ENCODE data around the gene COPG2.
"Not testable (repeated sequence)": the region's sequence is repeated elsewhere in the genome, so short reads cannot be mapped to it uniquely, and the experiment has no call there.

COPG2 gene

DNA sequence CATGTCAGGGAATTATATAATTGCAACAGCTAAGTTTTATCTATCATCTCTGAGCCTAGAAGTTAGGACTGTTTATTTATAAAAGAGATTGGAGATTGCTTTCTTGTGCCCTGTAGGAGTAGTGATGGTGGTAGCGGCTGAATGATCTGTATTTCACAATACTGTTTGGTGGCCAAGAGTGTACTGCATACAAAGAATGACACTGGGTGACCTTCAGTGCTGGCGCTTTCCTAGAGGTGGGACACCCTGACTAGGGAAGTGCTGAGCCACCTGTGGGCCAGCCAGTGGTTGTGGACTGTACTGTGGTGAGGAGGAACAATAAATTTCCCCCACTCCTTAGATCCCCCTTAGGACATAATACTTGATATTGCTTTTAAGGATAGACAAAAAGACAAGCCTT, 53.0 kb downstream of the COPG2 start:
- H3K4me3 ChIP-seq (ENCODE audit: low read depth, low read length) = no peak overlapping the region
- TF ChIP-seq CTCF (IDR thresholded peaks at IDR 0.05; ENCODE audit: low read depth, low read length, missing control alignments) = no peak
- DNase-seq (ENCODE audit: low read depth) = no peak
- in situ Hi-C loops (cut with HindIII; ENCODE audit: low sequenced_read_pairs) = loop anchor here (10.0 kb wide), 1 partner anchor 71 kb away; no protein-coding TSS in a partner anchor

GRCh38 chr7:130614449-130614848, 54.1 kb downstream of the COPG2 start:
- no peak for DNase-seq (ENCODE audit: low read depth)
- in situ Hi-C loops (cut with HindIII; ENCODE audit: low sequenced_read_pairs) = loop anchor here (10.0 kb wide), 1 partner anchor 70 kb away; no protein-coding TSS in a partner anchor
- no peak for TF ChIP-seq CTCF (IDR thresholded peaks at IDR 0.05; ENCODE audit: low read depth, low read length, missing control alignments)

GRCh38 chr7:130611218-130611617, 57.3 kb downstream of the COPG2 start:
- in situ Hi-C loops (cut with HindIII; ENCODE audit: low sequenced_read_pairs) = loop anchor here (10.0 kb wide), 1 partner anchor 66 kb away; no protein-coding TSS in a partner anchor
- TF ChIP-seq CTCF (IDR thresholded peaks at IDR 0.05; ENCODE audit: low read depth, low read length, missing control alignments) = no peak
- DNase-seq (ENCODE audit: low read depth) = no peak

More at GRCh38 chr7:130614449-130614848, 54.1 kb downstream of the COPG2 start:
- H3K4me3 ChIP-seq (ENCODE audit: low read depth, low read length) = no peak overlapping the region

GRCh38 chr7:130607066-130607465, 61.5 kb downstream of the COPG2 start:
- DNase-seq (ENCODE audit: low read depth); in situ Hi-C loops (cut with HindIII; ENCODE audit: low sequenced_read_pairs); H3K4me3 ChIP-seq (ENCODE audit: low read depth, low read length): not testable (repeated sequence)

More at GRCh38 chr7:130611218-130611617, 57.3 kb downstream of the COPG2 start:
- no peak overlapping the region for H3K4me3 ChIP-seq (ENCODE audit: low read depth, low read length)

GRCh38 chr7:130606161-130606560, 62.4 kb downstream of the COPG2 start:
- no peak overlapping the region for H3K4me3 ChIP-seq (ENCODE audit: low read depth, low read length)
- no peak for TF ChIP-seq CTCF (IDR thresholded peaks at IDR 0.05; ENCODE audit: low read depth, low read length, missing control alignments)
- in situ Hi-C loops (cut with HindIII; ENCODE audit: low sequenced_read_pairs) = no loop called here

DNA sequence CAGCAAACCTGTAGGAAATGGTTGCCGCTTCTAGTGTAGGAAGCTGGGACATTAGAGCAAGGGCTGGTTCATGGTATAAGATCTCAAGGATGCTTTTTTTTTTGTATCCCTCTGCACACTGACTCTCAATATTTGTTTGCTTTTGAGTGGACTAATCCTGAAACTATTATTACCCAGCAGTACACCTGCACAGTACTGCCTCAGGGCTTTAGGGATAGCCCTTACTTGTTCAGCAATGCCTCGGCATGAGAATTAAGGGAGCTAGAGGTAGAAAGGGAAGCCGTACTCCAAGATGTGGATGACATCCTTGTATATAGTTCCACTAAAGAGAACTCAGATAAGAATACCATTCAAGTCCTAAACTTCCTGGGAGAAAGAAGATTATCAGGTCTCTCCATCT, 70.5 kb downstream of the COPG2 start:
- DNase-seq (ENCODE audit: low read depth) = no peak
- TF ChIP-seq CTCF (IDR thresholded peaks at IDR 0.05; ENCODE audit: low read depth, low read length, missing control alignments) = no peak
- in situ Hi-C loops (cut with HindIII; ENCODE audit: low sequenced_read_pairs) = no loop called here
- H3K4me3 ChIP-seq (ENCODE audit: low read depth, low read length) = no peak overlapping the region

More at GRCh38 chr7:130606161-130606560, 62.4 kb downstream of the COPG2 start:
- DNase-seq (ENCODE audit: low read depth) = no peak

GRCh38 chr7:130595986-130596385, 72.6 kb downstream of the COPG2 start:
- in situ Hi-C loops (cut with HindIII; ENCODE audit: low sequenced_read_pairs) = no loop called here
- H3K4me3 ChIP-seq (ENCODE audit: low read depth, low read length) = no peak overlapping the region
- DNase-seq (ENCODE audit: low read depth) = no peak
- TF ChIP-seq CTCF (IDR thresholded peaks at IDR 0.05; ENCODE audit: low read depth, low read length, missing control alignments) = no peak

All from astrocyte of the cerebellum (primary cell).